Endothelial cell of umbilical vein (primary cell): ENCODE data around the gene FSTL4. TPM values are rescaled to one million over a fixed set of nuclear protein-coding genes. Genes with fewer than 3 reads are reported as not detected.

Experiments used
- BruUV-seq: library from RNA; stranded (reverse); fragments of 400-500 nt; replicated peaks from 2 replicates; lab custom pipeline; 2021; lab: Mats Ljungman, UMichigan
- CTCF ChIA-PET: fragments of 300-600, 350-600 bp; sonication (Branson Sonifier 250); formaldehyde crosslinking; loops from one replicate; lab custom pipeline; 2021; ENCODE audit warnings: antibody characterized with exemption, inconsistent platforms; lab: Charles Lee
- POLR2A ChIA-PET: fragments of 300-600, 350-600 bp; sonication (Branson Sonifier 250); formaldehyde crosslinking; loops from one replicate; lab custom pipeline; 2021; ENCODE audit warnings: antibody characterized with exemption, inconsistent platforms; lab: Charles Lee
- DNase-seq: peaks from one replicate; pipeline ENCODE4 v3.0.0-alpha.2; 2011; ENCODE audit warnings: low read depth, low spot score
- FAIRE-seq: peaks from 2 replicates; lab custom pipeline; 2011; peaks lifted over from hg19 to GRCh38; lab: Jason Lieb, UNC
- H2AFZ ChIP-seq: 2 replicates; pipeline ENCODE4 v1.6.0; 2012; ENCODE audit warnings: low read depth, low read length, control low read depth, inconsistent platforms
- H3K27ac ChIP-seq: 2 replicates; pipeline ENCODE4 v1.5.1; 2011; ENCODE audit warnings: low read depth, mild to moderate bottlenecking, control low read depth, low read length, moderate library complexity; ENCODE audit not compliant: insufficient read depth
- H3K27me3 ChIP-seq, 2 experiments: 2 replicates each; pipeline versions ENCODE4 v1.6.0 to v1.6.1; 2011; ENCODE audit warnings: low read length in 2 of 2, mixed read lengths in 1 of 2; ENCODE audit not compliant: control insufficient read depth in 2 of 2, insufficient read depth in 2 of 2
- H3K36me3 ChIP-seq, 2 experiments: 2 replicates in 1 of 2; 3 replicates in 1 of 2; pipeline ENCODE4 v1.5.1; 2011; ENCODE audit warnings: low read length in 2 of 2, mild to moderate bottlenecking in 1 of 2, moderate library complexity in 1 of 2; ENCODE audit not compliant: control insufficient read depth in 2 of 2, insufficient read depth in 2 of 2; ENCODE audit errors: extremely low read depth in 1 of 2
- H3K4me1 ChIP-seq: 3 replicates; pipeline ENCODE4 v1.5.1; 2011; ENCODE audit warnings: mild to moderate bottlenecking, low read length; ENCODE audit not compliant: control insufficient read depth, insufficient read depth; ENCODE audit errors: extremely low read depth
- H3K4me2 ChIP-seq: 2 replicates; pipeline ENCODE4 v1.6.1; 2011; ENCODE audit warnings: low read length, control low read depth, mixed read lengths; ENCODE audit not compliant: insufficient read depth
- H3K4me3 ChIP-seq, 3 experiments: fragments of 200-600 bp in 1 of 3; sonication (generic), shearing (Covaris generic) in 1 of 3; replicated peaks in 1 of 3; 2 replicates each; pipeline ENCODE4 v1.5.1; 2011 to 2016; ENCODE audit warnings: control low read depth in 3 of 3, low read length in 3 of 3, mild to moderate bottlenecking in 2 of 3, inconsistent platforms in 1 of 3, low read depth in 1 of 3, moderate library complexity in 1 of 3; ENCODE audit not compliant: insufficient read depth in 1 of 3
- H3K79me2 ChIP-seq: 2 replicates; pipeline ENCODE4 v1.6.0; 2012; ENCODE audit warnings: low read length, inconsistent platforms; ENCODE audit not compliant: control insufficient read depth, insufficient read depth
- H3K9ac ChIP-seq: replicated peaks from 2 replicates; pipeline ENCODE3; 2011; ENCODE audit warnings: low read length, control low read depth; ENCODE audit not compliant: insufficient read depth; ENCODE audit errors: extremely low read depth
- H3K9me1 ChIP-seq: replicated peaks from 3 replicates; pipeline ENCODE4 v1.6.0; 2011; ENCODE audit warnings: mild to moderate bottlenecking, low read length; ENCODE audit not compliant: control insufficient read depth, insufficient read depth; ENCODE audit errors: extremely low read depth
- H3K9me3 ChIP-seq: replicated peaks from 2 replicates; pipeline ENCODE4 v1.5.1; 2012; ENCODE audit warnings: low read length, inconsistent platforms; ENCODE audit not compliant: control insufficient read depth, insufficient read depth
- H4K20me1 ChIP-seq: replicated peaks from 2 replicates; pipeline ENCODE3; 2011; ENCODE audit warnings: mild to moderate bottlenecking, low read length; ENCODE audit not compliant: control insufficient read depth, insufficient read depth; ENCODE audit errors: extremely low read depth
- EZH2 ChIP-seq: IDR thresholded peaks from 2 replicates; pipeline ENCODE4 v1.6.1; 2012; ENCODE audit warnings: borderline replicate concordance, low read depth, mild to moderate bottlenecking, moderate library complexity, low read length, inconsistent platforms; ENCODE audit not compliant: severe bottlenecking
- FOS ChIP-seq: IDR thresholded peaks from 2 replicates; pipeline ENCODE4 v1.6.1; 2011; ENCODE audit warnings: mild to moderate bottlenecking, low read length, moderate library complexity, borderline replicate concordance; ENCODE audit not compliant: insufficient read depth
- GATA2 ChIP-seq: IDR thresholded peaks from 2 replicates; pipeline ENCODE4 v1.7.0; 2011; ENCODE audit warnings: low read depth, mild to moderate bottlenecking, moderate library complexity, mixed read lengths, low read length; ENCODE audit not compliant: insufficient read length, insufficient read depth
- JUN ChIP-seq: IDR thresholded peaks from 2 replicates; pipeline ENCODE4 v1.6.1; 2011; ENCODE audit warnings: borderline replicate concordance, low read depth; ENCODE audit not compliant: insufficient read length, insufficient read depth
- MYC ChIP-seq: IDR thresholded peaks from one replicate; pipeline ENCODE4 v1.6.1; 2011; ENCODE audit warnings: mild to moderate bottlenecking, low read depth, low read length
- POLR2A ChIP-seq: IDR thresholded peaks from 2 replicates; pipeline ENCODE4 v1.6.1; 2012; ENCODE audit warnings: low read depth, mild to moderate bottlenecking, control low read depth, low read length
- POLR2AphosphoS5 ChIP-seq: IDR thresholded peaks from 2 replicates; pipeline ENCODE4 v1.6.1; 2012; ENCODE audit warnings: low read depth, mild to moderate bottlenecking, control low read depth, low read length, moderate library complexity; ENCODE audit not compliant: insufficient read depth
- dilution Hi-C: fragments of 300-500 bp; cut with MboI; formaldehyde crosslinking; loops from one replicate; pipeline ENCODE4 v1.15.0; 2019; ENCODE audit warnings: low sequenced_read_pairs; ENCODE audit not compliant: extremely low pct_ligation_motif_present
- intact Hi-C: fragments of 100-400 bp; cut with micrococcal nuclease; formaldehyde crosslinking; loops from one replicate; pipeline ENCODE4 v1.10.0; 2022
- polyA plus RNA-seq, 4 experiments: library from polyadenylated mRNA; depleted of rRNA in 3 of 4; stranded (reverse) in 3 of 4; unstranded in 1 of 4; fragments of >200 nt; gene quantifications; 2 replicates each; pipeline versions ENCODE4 v1.2.1 to v1.2.3, GENCODE V29; 2011 to 2012; ENCODE audit warnings: missing spikeins in 1 of 4
- total RNA-seq: library from RNA; stranded (reverse); gene quantifications from 2 replicates; pipeline ENCODE4 v1.2.3, GENCODE V29; 2021
- TF ChIP-seq, protein P1 (sequence below): IDR thresholded peaks from 2 replicates; pipeline ENCODE4 v1.6.1; 2011; ENCODE audit not compliant: insufficient read depth, insufficient read length
- TF ChIP-seq, protein P2 (sequence below), 2 donors: IDR thresholded peaks; 1 replicate in 1 of 2; 2 replicates in 1 of 2; pipeline ENCODE4 v1.5.1; 2011; ENCODE audit warnings: low read length in 2 of 2, mild to moderate bottlenecking in 2 of 2, moderate library complexity in 2 of 2, control low read depth in 1 of 2, inconsistent platforms in 1 of 2, low read depth in 1 of 2; ENCODE audit not compliant: insufficient read depth in 1 of 2; ENCODE audit errors: extremely low read depth in 1 of 2

FSTL4 gene
- total and polyA plus RNA-seq, 2 donors (not counting 3 experiments of a cell fraction or from before 2014, with no cell fraction given), result 0.18 TPM; not detected in 1

DNA sequence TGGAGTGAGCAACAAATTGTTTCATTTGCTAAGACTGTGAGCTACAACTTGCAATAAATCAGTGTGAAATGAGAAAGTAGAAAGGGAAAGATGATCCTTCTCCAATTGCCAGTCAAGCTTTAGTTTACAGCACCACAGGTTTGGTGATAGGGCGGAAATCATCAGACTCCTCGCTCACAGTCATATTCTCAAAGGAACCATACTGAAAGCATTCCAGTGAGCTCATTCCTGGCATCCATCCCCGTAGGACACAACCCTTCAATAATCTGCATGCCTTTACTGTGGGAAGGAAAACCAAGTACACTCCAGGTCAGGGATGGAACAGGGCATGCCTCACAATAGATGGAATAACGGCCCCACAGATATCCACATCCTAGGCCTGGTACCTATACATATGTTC lies 80.7 kb downstream of the FSTL4 start:
- DNase-seq (no peak), FAIRE-seq (no peak)
- Histone ChIP-seq H3K27ac (no peak overlapping the region), H4K20me1 (no peaks in the 10 kb centered on the region), H3K4me1 (no peaks in the 10 kb centered on the region), H3K9me3 (no peaks in the 10 kb centered on the region), H3K4me3 (no peak overlapping the region), H3K9ac (no peak overlapping the region), H3K4me2 (no peak overlapping the region), H3K27me3 (peaks cover 3% of the 10 kb centered on the region in 2 experiments), H3K36me3 (no peaks in the 10 kb centered on the region), H3K9me1 (no peaks in the 10 kb centered on the region), H2AFZ (no peak overlapping the region), H3K79me2 (no peaks in the 10 kb centered on the region)
- intact Hi-C loops (loop anchor here (5.0 kb wide), 1 partner anchor 109 kb away; no protein-coding TSS in a partner anchor), dilution Hi-C loops (no loop called here)
- ChIA-PET CTCF (interaction anchor here (3.5 kb wide), 1 partner anchor 107 kb away, joined by 22 read pairs; no protein-coding TSS in a partner anchor), POLR2A (no interaction called here)
- BruUV-seq, result no TSS peak
- TF ChIP-seq, protein P1, sequence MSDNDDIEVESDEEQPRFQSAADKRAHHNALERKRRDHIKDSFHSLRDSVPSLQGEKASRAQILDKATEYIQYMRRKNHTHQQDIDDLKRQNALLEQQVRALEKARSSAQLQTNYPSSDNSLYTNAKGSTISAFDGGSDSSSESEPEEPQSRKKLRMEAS, result no peak
- no peak for TF ChIP-seq JUN
- TF ChIP-seq EZH2, result no peak
- no peak for TF ChIP-seq MYC
- TF ChIP-seq GATA2, result no peak
- TF ChIP-seq POLR2A, result no peak
- no peak for TF ChIP-seq FOS
- TF ChIP-seq POLR2AphosphoS5, result no peak
- TF ChIP-seq, protein P2, sequence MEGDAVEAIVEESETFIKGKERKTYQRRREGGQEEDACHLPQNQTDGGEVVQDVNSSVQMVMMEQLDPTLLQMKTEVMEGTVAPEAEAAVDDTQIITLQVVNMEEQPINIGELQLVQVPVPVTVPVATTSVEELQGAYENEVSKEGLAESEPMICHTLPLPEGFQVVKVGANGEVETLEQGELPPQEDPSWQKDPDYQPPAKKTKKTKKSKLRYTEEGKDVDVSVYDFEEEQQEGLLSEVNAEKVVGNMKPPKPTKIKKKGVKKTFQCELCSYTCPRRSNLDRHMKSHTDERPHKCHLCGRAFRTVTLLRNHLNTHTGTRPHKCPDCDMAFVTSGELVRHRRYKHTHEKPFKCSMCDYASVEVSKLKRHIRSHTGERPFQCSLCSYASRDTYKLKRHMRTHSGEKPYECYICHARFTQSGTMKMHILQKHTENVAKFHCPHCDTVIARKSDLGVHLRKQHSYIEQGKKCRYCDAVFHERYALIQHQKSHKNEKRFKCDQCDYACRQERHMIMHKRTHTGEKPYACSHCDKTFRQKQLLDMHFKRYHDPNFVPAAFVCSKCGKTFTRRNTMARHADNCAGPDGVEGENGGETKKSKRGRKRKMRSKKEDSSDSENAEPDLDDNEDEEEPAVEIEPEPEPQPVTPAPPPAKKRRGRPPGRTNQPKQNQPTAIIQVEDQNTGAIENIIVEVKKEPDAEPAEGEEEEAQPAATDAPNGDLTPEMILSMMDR (IDR thresholded peaks at IDR 0.05; ENCODE audit: extremely low read depth in 1 of 2, insufficient read depth in 1 of 2, low read depth in 1 of 2, low read length in 2 of 2), result no peak
